T-helper 1 cell (primary cell): ENCODE results near the gene MRAS.
"Not testable (repeated sequence)": the region's sequence is repeated elsewhere in the genome, so short reads cannot be mapped to it uniquely, and the experiment has no call there.

Source experiments
- DNase-seq, 5 donors: peaks; one replicate each; pipeline ENCODE4 v3.0.0-alpha.2; 2012 to 2020

The MRAS gene

GRCh38 chr3:138426211-138426610, 77.8 kb downstream of the MRAS start:
- DNase-seq, result no peak

- DNase-seq, result not testable (repeated sequence)
These were observed 78.4 kb downstream of the MRAS start for GRCh38 chr3:138426754-138427153.

- DNase-seq, result no peak
These were observed 81.3 kb downstream of the MRAS start for GRCh38 chr3:138429665-138430064.

- no peak for DNase-seq
These were observed 84.3 kb downstream of the MRAS start for GRCh38 chr3:138432576-138433240.

- DNase-seq, result no peak
These were observed 85.5 kb downstream of the MRAS start for GRCh38 chr3:138433892-138434275.

GRCh38 chr3:138434276-138434874, 86.0 kb downstream of the MRAS start, which contains the start of gene ESYT3:
TSS of gene ESYT3 (plus strand) at chr3:138434616. CDS start at chr3:138434799, 183 bp downstream.
- peak in 2 of 5 donors; percentile 11 to 68 for DNase-seq

GRCh38 chr3:138434875-138435772, 86.7 kb downstream of the MRAS start:
- DNase-seq, result no peak

GRCh38 chr3:138435840-138436239, 87.5 kb downstream of the MRAS start:
- no peak for DNase-seq

- no peak for DNase-seq
These were observed 88.9 kb downstream of the MRAS start for GRCh38 chr3:138437281-138437680.

- no peak for DNase-seq
These were observed 90.5 kb downstream of the MRAS start for GRCh38 chr3:138438896-138439295.

- DNase-seq, result no peak
These were observed 91.3 kb downstream of the MRAS start for GRCh38 chr3:138439646-138440045.

- no peak for DNase-seq
These were observed 91.7 kb downstream of the MRAS start for GRCh38 chr3:138440121-138440521.

- no peak for DNase-seq
These were observed 92.2 kb downstream of the MRAS start for GRCh38 chr3:138440596-138440995.

GRCh38 chr3:138441256-138441655, 92.9 kb downstream of the MRAS start:
- DNase-seq, result no peak

- no peak for DNase-seq
These were observed 93.4 kb downstream of the MRAS start for GRCh38 chr3:138441742-138442141.

GRCh38 chr3:138442433-138442832, 94.1 kb downstream of the MRAS start:
- DNase-seq, result no peak

GRCh38 chr3:138443091-138443490, 94.7 kb downstream of the MRAS start:
- DNase-seq, result no peak

- no peak for DNase-seq
These were observed 95.4 kb downstream of the MRAS start for GRCh38 chr3:138443521-138444503.

GRCh38 chr3:138445236-138445635, 96.9 kb downstream of the MRAS start:
- DNase-seq, result no peak

- DNase-seq, result no peak
These were observed 97.3 kb downstream of the MRAS start for GRCh38 chr3:138445654-138446053.

- DNase-seq, result no peak
These were observed 100.3 kb downstream of the MRAS start for GRCh38 chr3:138448631-138449030.

GRCh38 chr3:138449490-138449889, 101.1 kb downstream of the MRAS start:
- no peak for DNase-seq
